HG03571 (cell line): ENCODE results near the gene BRSK2.
"Not testable (repeated sequence)": the region's sequence is repeated elsewhere in the genome, so short reads cannot be mapped to it uniquely, and the experiment has no call there.

Source experiments
- ATAC-seq: cut with Tn5 transposase; IDR thresholded peaks from one replicate; pipeline ENCODE4 v1.9.1; 2021; ENCODE audit not compliant: unreplicated experiment

Gene BRSK2

GRCh38 chr11:1508491-1508891 lies 118.8 kb downstream of the BRSK2 start:
- ATAC-seq, result no peak

DNA sequence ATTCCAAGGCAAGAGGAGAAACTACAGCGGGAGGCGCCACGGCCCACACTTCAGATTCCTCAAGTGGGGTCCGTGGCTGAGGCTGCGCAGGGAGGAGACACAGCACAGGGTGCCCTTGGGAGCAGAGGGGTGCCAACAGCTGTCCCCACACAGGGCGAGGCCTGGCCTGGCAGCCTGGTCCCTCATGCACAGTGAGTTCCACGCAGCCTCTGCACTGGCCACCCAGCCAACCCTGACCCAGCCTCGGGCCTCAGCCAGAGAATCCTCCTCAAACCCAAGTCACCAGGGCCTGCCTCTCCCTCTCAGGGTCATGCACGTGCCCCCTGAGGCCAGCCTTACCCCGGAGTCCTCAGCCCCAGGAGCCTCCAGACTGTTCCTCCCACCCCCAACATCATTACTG lies 119.3 kb downstream of the BRSK2 start:
- ATAC-seq, result no peak

DNA sequence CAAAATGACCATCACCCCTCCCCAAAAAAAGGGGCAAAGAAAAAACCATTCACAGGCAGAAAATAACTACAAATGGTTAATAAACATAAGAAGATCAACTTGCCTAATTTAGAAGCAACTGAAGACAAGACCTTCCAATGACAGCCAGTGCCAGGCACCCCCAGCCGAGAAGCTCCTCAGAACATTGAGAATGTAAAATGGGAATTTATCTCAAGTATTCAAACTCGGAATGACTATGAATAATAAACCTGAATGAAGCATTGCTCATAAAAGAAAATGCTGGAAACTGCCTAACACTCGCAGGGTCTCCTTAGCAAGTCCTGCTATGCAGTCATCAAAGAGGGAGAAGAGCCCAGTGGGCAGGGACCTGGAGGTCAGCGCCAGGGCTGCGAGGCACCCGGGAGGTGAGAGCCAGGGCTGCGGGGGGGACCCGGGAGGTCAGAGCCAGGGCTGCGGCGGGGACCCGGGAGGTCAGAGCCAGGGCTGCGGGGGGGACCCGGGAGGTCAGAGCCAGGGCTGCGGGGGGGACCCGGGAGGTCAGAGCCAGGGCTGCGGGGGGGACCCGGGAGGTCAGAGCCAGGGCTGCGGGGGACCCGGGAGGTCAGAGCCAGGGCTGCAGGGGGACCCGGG lies 120.0 kb downstream of the BRSK2 start:
- no peak for ATAC-seq

GRCh38 chr11:1510351-1510750 lies 120.6 kb downstream of the BRSK2 start:
- ATAC-seq, result not testable (repeated sequence)

DNA sequence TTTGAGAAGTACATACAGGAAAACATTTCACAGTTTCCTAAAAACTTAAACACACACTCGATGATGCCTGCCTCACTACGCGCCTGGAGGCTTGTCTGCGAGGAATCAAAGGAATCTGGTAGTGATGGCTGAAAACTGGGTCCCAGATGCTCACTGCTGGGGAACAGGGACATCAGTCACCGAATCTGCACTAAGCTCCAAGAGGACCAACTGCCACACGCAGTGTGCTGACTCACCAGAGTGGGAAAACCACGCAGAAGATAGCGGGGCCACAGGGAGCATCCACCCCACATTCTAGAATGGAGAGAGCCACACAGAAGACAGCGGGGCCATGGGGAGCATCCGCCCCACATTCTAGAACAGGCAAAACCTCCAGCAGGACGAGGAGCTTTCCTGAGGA lies 121.2 kb downstream of the BRSK2 start:
- no peak for ATAC-seq

DNA sequence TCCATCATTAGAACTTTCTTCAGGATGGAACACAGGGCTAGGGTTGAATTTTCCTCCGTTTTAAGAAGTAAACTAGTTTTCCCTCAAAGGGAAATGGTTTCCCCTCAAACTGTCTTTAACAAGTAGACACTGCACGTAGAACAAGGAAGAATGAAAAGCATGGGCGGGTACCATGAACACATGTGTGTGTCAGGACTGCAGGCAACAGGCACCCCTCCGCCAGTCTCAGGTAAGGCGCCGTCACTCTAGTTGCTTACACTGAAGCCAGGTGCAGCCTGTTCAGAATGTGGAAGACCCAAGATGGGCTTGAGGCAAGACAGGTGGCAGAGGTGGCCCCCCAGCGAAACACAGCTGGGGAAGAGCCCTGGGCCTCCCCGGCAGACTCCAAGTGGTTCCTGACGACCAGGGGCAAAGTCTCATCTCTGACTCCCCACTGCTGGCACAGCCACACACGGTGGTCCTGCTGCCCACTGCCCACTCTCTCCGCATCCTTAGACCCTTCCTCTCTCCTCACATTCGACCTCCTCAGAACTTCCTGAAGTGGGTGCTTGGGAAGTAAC lies 122.3 kb downstream of the BRSK2 start:
- ATAC-seq, result no peak
